ENCODE results near the gene KLHL30.

DNA sequence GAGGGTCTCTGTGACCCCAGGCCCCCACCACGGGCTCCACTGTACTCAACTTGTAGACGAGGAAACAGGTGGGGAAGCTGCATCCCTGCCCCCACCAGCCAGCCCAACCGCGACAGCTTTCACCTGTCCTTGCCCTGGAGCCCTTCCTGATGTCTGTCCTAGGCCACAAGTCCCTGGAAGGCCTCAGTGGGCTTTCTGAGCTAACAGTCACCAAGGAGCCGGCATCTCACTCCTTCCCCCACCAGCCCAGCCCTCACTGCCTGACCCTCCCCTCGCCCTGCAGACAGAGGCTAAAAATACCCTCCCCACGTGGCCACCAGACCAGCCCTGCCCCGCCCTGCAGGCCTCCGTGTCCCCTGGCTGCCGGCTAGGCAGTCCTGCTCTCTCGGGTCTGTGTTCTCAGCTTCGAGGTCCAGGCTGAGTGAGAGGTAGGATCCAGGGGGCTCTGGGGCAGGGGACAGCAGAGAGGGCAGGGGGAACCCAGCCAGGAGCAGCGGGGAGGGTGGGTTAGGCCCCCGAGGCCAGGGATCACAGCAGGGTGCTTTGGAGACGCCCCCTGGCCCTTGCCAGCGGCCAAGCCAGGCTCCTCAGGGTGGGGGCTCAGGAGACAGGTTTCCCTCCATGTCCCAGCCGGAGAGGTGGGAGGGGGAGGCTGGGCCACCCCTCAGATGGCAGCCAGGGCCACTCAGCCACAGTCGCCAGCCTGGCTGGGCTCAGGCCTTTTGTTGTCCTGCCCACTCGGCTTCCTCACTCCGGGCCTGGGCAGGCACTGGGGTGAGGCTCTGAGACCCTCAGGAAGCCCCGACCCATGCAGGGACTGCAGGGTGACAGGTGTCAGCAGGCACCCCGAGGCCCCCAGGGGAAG lies at the start of gene KLHL30:
- TF ChIP-seq, protein P1, sequence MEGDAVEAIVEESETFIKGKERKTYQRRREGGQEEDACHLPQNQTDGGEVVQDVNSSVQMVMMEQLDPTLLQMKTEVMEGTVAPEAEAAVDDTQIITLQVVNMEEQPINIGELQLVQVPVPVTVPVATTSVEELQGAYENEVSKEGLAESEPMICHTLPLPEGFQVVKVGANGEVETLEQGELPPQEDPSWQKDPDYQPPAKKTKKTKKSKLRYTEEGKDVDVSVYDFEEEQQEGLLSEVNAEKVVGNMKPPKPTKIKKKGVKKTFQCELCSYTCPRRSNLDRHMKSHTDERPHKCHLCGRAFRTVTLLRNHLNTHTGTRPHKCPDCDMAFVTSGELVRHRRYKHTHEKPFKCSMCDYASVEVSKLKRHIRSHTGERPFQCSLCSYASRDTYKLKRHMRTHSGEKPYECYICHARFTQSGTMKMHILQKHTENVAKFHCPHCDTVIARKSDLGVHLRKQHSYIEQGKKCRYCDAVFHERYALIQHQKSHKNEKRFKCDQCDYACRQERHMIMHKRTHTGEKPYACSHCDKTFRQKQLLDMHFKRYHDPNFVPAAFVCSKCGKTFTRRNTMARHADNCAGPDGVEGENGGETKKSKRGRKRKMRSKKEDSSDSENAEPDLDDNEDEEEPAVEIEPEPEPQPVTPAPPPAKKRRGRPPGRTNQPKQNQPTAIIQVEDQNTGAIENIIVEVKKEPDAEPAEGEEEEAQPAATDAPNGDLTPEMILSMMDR (IDR thresholded peaks at IDR 0.05): no peak
- TF ChIP-seq POLR2A (IDR thresholded peaks at IDR 0.05): peak in 1 of 2 donors; percentile 36

Data from heart left ventricle (tissue), 13 donors.